ENCODE data around the gene MITD1.
A peak's percentile ranks its signal among the peaks of the same experiment; 100 is the strongest.
"Not testable (repeated sequence)": the region's sequence is repeated elsewhere in the genome, so short reads cannot be mapped to it uniquely, and the experiment has no call there.

MITD1 gene

GRCh38 chr2:99154643-99155536 is 26.0 kb downstream of the MITD1 start, which contains the start of the genes LIPT1 and TSGA10:
Gene LIPT1, plus strand, starts transcription at chr2:99154967. Its CDS starts 6,991 bp downstream, at chr2:99161958.
Gene TSGA10, minus strand, starts transcription at chr2:99154942. Its CDS starts 45,503 bp downstream, at chr2:99109439.
- peak; percentile 79 for DNase-seq (ENCODE audit: low spot score)

- no peak for DNase-seq (ENCODE audit: low spot score)
These were observed 26.8 kb downstream of the MITD1 start for GRCh38 chr2:99153921-99154604.

- DNase-seq (ENCODE audit: low spot score), result no peak
These were observed 28.5 kb downstream of the MITD1 start for GRCh38 chr2:99152199-99152895.

GRCh38 chr2:99150706-99151105 is 30.2 kb downstream of the MITD1 start:
- DNase-seq (ENCODE audit: low spot score), result no peak

- DNase-seq (ENCODE audit: low spot score), result peak; percentile 47
These were observed 39.4 kb downstream of the MITD1 start, which contains the start of gene C2orf15 for GRCh38 chr2:99141110-99142108. Gene C2orf15, plus strand, starts transcription at chr2:99141707. Its CDS starts 8,852 bp downstream, at chr2:99150559.

GRCh38 chr2:99140860-99141109 is 40.1 kb downstream of the MITD1 start:
- peak; percentile 16 for DNase-seq (ENCODE audit: low spot score)

GRCh38 chr2:99140056-99140859 is 40.6 kb downstream of the MITD1 start:
- no peak for DNase-seq (ENCODE audit: low spot score)

GRCh38 chr2:99139003-99139402 is 41.9 kb downstream of the MITD1 start:
- DNase-seq (ENCODE audit: low spot score), result no peak

GRCh38 chr2:99135044-99135556 is 45.8 kb downstream of the MITD1 start:
- DNase-seq (ENCODE audit: low spot score), result not testable (repeated sequence)

- no peak for DNase-seq (ENCODE audit: low spot score)
These were observed 52.9 kb downstream of the MITD1 start for GRCh38 chr2:99127981-99128380.
